SK-N-SH treated with all-trans-retinoic acid at 6 μM for 48 hours (cell line): Measurements from ENCODE around the gene ABCA12.

Experiments used
- ARNTL ChIP-seq: fragments of 450-650 bp; formaldehyde crosslinking; IDR thresholded peaks from 2 replicates; pipeline ENCODE4 v1.5.0; 2020; ENCODE audit warnings: low read depth, mild to moderate bottlenecking, moderate library complexity, borderline replicate concordance
- CREB5 ChIP-seq: fragments of 250-450 bp; sonication (Bioruptor Pico); IDR thresholded peaks from 2 replicates; pipeline ENCODE4 v1.5.1; 2020; ENCODE audit warnings: low read depth, mild to moderate bottlenecking, moderate library complexity
- CSDC2 ChIP-seq: fragments of 250-450 bp; sonication (Bioruptor Pico); IDR thresholded peaks from 2 replicates; pipeline ENCODE4 v1.5.0; 2020; ENCODE audit warnings: mild to moderate bottlenecking, moderate library complexity
- CSRNP3 ChIP-seq: fragments of 250-450 bp; sonication (Bioruptor Pico); IDR thresholded peaks from 2 replicates; pipeline ENCODE4 v1.5.1; 2021; ENCODE audit warnings: mild to moderate bottlenecking, moderate library complexity
- SNAI2 ChIP-seq: fragments of 250-450 bp; sonication (Bioruptor Pico); IDR thresholded peaks from 2 replicates; pipeline ENCODE4 v1.5.0; 2020; ENCODE audit warnings: mild to moderate bottlenecking, moderate library complexity
- TCF4 ChIP-seq: fragments of 250-450 bp; sonication (Bioruptor Pico); IDR thresholded peaks from 2 replicates; pipeline ENCODE4 v1.8.0; 2021; ENCODE audit warnings: mild to moderate bottlenecking, moderate library complexity, borderline replicate concordance
- TSHZ2 ChIP-seq: fragments of 250-450 bp; sonication (Bioruptor Pico); IDR thresholded peaks from 2 replicates; pipeline ENCODE4 v1.5.0; 2020; ENCODE audit warnings: mild to moderate bottlenecking, moderate library complexity
- ZFP3 ChIP-seq: fragments of 250-450 bp; sonication (Bioruptor Pico); IDR thresholded peaks from 2 replicates; pipeline ENCODE4 v1.5.0; 2020; ENCODE audit warnings: mild to moderate bottlenecking, moderate library complexity
- ZFP30 ChIP-seq: fragments of 450-650 bp; formaldehyde crosslinking; IDR thresholded peaks from 2 replicates; pipeline ENCODE4 v1.5.0; 2022; ENCODE audit warnings: mild to moderate bottlenecking, moderate library complexity
- ZNF565 ChIP-seq: fragments of 450-650 bp; formaldehyde crosslinking; conservative IDR thresholded peaks from 2 replicates; pipeline ENCODE4 v1.5.0; 2020; ENCODE audit warnings: low read depth, mild to moderate bottlenecking, moderate library complexity
- ZNF8 ChIP-seq: fragments of 450-650 bp; formaldehyde crosslinking; IDR thresholded peaks from 2 replicates; pipeline ENCODE4 v1.5.0; 2020; ENCODE audit warnings: mild to moderate bottlenecking, moderate library complexity

DNA sequence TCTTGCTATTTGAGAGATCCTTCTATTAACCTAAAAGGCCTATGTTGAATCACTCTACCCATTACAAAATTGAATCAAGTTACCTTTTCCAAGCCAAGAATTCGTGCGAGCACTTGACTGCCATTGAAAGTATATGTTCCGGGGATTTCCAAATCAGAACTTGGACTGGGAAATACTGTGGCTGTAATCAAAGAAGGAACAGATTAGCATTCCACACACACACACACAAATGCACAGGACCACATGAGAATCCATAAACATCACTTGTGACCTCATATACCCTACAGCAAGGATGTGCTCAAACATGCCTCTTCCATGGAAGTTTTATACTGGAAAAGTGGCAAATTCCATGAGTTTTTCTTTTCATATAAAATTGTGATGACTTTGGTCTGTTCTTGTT lies 86.0 kb downstream of the ABCA12 start:
- no peak for TF ChIP-seq CREB5
- no peak for TF ChIP-seq CSDC2 (CRISPR knock-in tag)
- TF ChIP-seq ZFP30 (CRISPR knock-in tag): no peak
- no peak for TF ChIP-seq ZNF565 (CRISPR knock-in tag)
- no peak for TF ChIP-seq SNAI2 (CRISPR knock-in tag)
- TF ChIP-seq TCF4 (CRISPR knock-in tag): no peak
- TF ChIP-seq ZFP3 (CRISPR knock-in tag): no peak
- TF ChIP-seq ZNF8: no peak
- no peak for TF ChIP-seq CSRNP3 (CRISPR knock-in tag)
- TF ChIP-seq TSHZ2 (CRISPR knock-in tag): no peak
- TF ChIP-seq ARNTL (CRISPR knock-in tag): no peak
